Prostate gland (tissue), 2 donors: ENCODE data around the gene ITGA8.
A peak's percentile ranks its signal among the peaks of the same experiment; 100 is the strongest.

Experiments used
- CTCF ChIP-seq, 4 experiments: fragments of 200-600 bp in 2 of 4; fragments of 450-650 bp in 2 of 4; sonication (generic) in 2 of 4; IDR thresholded peaks; 1 replicate in 3 of 4; 2 replicates in 1 of 4; pipeline ENCODE4 v1.5.1; 2016 to 2019; ENCODE audit warnings: antibody characterized with exemption in 4 of 4, mild to moderate bottlenecking in 2 of 4, moderate library complexity in 2 of 4
- POLR2A ChIP-seq: fragments of 450-650 bp; IDR thresholded peaks from one replicate; pipeline ENCODE4 v1.6.1; 2016; ENCODE audit warnings: antibody characterized with exemption, mild to moderate bottlenecking
- POLR2AphosphoS5 ChIP-seq: sonication (generic); formaldehyde crosslinking; IDR thresholded peaks from one replicate; pipeline ENCODE4 v1.6.1; 2017; ENCODE audit warnings: antibody characterized with exemption

GRCh38 chr10:15585303-15585715 lies 134.4 kb downstream of the ITGA8 start:
- TF ChIP-seq CTCF (IDR thresholded peaks at IDR 0.05), result peak; percentile 46 to 72 (median 52)
- no peak for TF ChIP-seq POLR2A
- TF ChIP-seq POLR2AphosphoS5, result no peak
